NB4 (cell line): ENCODE results near the gene ARL8A.

Experiments used
- CTCF ChIP-seq: IDR thresholded peaks from one replicate; pipeline ENCODE4 v1.5.1; 2012; ENCODE audit warnings: low read depth, low read length
- POLR2A ChIP-seq: IDR thresholded peaks from 2 replicates; pipeline ENCODE4 v1.6.1; 2011; ENCODE audit warnings: mild to moderate bottlenecking; ENCODE audit not compliant: insufficient read length; ENCODE audit errors: extremely low read depth

- no peak for TF ChIP-seq CTCF
- no peak for TF ChIP-seq POLR2A
Observed at GRCh38 chr1:202194328-202194648, 49.8 kb upstream of the ARL8A start.
